GM21447 (cell line): Measurements from ENCODE around the gene TMEM81.

Experiments
- ATAC-seq: cut with Tn5 transposase; IDR thresholded peaks from one replicate; pipeline ENCODE4 v1.9.1; 2021; ENCODE audit not compliant: unreplicated experiment

The TMEM81 gene

DNA sequence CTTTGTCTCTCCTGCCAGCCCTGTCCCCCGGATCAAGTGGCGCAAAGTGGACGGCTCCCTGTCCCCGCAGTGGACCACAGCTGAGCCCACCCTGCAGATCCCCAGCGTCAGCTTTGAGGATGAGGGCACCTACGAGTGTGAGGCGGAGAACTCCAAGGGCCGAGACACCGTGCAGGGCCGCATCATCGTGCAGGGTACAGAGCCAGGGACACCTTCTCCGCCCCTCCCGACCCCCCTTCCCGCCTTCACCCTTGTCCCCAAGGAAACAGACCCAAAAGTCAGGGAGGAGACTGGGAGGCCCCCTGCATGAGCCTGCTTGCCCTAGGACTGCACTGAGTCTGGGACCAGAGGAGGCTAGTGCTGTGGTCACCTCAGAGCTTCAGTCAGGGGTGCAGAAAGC lies 23.0 kb downstream of the TMEM81 start:
- no peak for ATAC-seq

DNA sequence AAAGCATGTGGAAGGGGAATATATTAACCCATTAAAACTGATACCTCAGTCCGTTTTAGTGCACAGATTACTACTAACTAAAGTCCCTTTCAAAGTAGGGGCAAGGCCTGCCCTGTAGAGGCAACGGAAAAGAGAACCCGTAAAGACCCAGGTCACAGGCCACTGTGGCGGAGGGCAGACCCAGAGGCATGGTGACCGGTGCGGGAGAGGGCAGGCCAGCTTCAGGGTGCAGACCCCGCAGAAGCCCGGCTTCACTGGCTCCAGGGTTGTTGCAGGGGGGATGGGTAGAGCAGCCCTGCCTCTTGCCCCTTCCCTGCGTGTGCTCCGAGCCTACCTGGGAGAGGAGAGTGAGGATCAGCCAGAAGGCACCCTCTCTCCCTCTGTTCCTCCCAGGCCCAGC lies 23.5 kb downstream of the TMEM81 start:
- no peak for ATAC-seq

DNA sequence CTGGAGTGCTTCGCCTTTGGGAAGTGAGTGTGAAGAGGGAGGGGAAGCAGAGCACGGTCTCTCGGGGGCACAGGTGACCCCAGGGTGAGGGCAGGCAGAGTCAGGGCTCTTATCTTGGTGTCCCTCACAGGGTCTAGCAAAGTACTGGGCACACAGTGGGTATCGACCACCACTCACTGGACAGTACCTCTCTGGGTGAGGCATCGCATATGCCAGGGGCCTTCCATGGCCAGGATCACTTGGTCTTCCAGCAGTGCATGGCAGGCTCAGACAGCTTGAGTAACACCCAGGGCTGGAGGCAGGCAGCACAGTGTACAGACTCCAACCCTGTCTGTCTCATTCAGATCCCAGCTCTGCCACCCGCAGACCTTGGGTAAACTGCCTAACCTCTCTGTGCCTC lies 24.6 kb downstream of the TMEM81 start:
- ATAC-seq: no peak

- ATAC-seq: no peak
Observed at GRCh38 chr1:205058853-205059252, 25.4 kb downstream of the TMEM81 start.

- ATAC-seq: no peak
Observed at GRCh38 chr1:205057808-205058575, 26.3 kb downstream of the TMEM81 start.

DNA sequence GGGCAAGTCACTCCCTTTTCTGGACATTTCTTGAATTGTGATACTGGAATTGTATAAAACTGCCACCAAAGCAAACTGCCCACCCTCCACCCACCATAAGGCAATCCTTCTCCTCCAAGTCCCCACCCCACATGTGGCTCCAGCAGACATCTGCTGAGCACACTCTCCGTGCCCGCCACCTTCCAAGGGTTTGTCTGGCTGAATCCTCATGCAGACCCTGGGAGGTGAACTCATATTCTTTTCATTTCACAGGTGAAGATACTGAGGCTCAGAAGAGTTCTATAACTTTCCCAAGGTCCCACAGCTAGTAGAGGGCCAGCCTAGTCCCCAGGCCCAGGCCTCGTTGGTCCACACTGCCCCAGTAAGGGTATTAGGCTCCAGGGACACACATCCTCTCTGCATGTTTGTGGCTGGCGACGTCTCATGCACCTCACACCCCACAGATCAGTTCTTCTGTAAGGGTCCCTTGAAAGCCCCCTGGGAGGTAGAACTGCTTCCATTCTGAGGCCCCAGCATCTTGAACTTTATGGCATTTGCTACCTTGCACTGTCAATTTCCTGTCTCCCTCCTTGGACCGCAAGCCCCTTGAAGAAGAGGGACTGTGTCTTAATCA lies 27.2 kb downstream of the TMEM81 start:
- ATAC-seq: no peak

DNA sequence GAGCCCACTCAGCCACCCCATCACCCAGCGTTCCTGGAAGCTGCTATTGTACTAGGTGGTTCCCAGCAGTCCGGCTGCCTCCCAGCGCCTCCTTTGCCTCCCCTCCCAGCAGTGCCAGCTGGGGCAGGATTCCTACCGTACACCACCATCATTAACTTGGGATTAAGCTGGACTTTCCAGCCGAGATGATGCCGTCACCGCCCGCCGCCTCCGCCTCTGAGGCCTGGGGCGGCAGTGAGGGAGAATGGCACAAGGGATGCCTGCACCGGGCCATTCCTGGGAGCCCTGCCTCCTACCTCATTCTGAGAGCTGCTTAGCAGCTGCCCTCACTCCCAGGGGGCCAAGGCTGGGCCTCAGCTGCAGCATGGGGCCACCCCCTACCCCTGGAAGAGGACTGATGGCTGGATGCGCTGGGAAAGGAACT lies 28.1 kb downstream of the TMEM81 start:
- no peak for ATAC-seq

GRCh38 chr1:205054013-205054412 lies 30.2 kb downstream of the TMEM81 start:
- no peak for ATAC-seq

GRCh38 chr1:205053296-205053695 lies 31.0 kb downstream of the TMEM81 start:
- no peak for ATAC-seq

DNA sequence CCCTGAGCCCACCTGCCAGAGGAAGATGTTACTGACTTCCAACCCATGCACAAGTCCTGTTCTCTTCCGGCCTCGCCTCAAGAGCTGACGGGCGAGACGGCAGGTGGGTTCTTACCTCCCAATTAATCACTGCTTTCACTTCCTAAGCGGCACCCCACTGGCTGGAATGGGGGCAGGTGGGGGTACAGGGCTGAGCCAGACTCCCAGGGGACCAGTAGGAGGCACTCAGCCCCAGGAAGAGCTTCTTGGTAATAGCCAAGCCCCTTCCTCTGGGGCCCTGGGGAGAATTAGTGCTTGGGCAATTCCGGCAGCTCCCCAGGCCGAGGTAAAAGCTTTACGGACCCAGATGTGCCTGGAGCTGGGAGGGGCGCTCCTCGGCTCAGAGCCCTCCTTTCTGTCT lies 31.6 kb downstream of the TMEM81 start:
- no peak for ATAC-seq

- no peak for ATAC-seq
Observed at GRCh38 chr1:205049479-205049878, 34.8 kb downstream of the TMEM81 start.

GRCh38 chr1:205048382-205048781 lies 35.9 kb downstream of the TMEM81 start:
- ATAC-seq: no peak

GRCh38 chr1:205047764-205048231 lies 36.5 kb downstream of the TMEM81 start:
- no peak for ATAC-seq

DNA sequence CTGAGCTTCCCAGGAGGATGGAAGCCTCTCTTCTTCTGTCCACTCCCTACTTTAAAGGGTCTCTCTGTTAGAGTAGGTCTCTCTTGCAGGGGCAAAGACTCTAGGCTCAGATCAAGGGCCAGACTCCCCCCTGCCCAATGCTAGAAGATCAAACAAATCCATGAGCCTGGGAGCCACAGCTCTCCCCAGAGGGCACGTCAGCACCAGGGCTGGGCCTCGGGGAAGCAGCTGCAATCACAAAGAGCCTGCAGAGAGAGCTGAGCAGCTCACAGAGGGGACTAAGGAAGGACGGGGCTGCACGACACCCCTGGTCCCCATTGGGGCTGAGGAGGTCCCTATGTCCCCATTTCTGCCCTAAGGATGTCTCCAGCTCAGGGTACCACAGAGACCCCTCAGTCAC lies 37.4 kb downstream of the TMEM81 start:
- no peak for ATAC-seq

DNA sequence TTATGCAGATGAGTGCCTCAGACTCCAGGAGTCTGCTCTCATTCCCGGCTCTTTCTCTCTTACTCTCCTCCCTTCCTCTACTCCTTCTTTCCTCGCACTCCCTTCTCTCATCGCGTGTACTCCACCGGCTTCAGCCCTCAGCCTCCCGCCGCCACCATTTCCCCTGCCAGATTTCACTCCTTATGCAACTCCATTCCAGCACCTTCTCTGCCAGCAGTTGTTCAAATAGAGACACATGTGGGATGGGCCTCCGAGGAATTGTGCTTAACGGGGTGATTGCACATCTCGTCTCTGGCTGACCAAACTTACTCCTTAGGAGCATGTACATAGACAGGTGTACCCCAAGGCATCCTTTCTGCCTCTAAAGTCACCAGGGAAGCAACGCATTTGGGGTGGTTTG lies 39.1 kb downstream of the TMEM81 start:
- ATAC-seq: no peak

DNA sequence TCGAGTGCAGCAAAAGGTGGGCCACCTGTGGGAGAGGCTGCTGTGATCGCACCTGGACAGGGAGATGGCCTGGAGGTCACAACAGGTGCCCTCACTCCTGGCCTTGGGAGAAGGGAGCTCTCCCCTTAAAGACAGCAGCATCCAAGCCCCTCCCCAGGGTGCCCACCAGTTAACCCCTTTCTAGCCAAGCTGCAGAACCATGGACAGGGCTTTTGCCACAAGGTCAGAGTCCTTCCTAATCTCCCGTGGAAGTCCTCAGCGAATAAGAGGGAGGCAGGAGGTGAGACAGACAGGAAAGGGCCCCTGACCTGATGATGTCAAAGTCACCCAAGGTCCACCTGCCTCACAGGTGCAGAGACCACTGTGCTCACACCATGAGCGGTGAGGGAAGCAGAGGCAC lies 39.5 kb downstream of the TMEM81 start:
- no peak for ATAC-seq

GRCh38 chr1:205043866-205044265 lies 40.4 kb downstream of the TMEM81 start:
- ATAC-seq: no peak

DNA sequence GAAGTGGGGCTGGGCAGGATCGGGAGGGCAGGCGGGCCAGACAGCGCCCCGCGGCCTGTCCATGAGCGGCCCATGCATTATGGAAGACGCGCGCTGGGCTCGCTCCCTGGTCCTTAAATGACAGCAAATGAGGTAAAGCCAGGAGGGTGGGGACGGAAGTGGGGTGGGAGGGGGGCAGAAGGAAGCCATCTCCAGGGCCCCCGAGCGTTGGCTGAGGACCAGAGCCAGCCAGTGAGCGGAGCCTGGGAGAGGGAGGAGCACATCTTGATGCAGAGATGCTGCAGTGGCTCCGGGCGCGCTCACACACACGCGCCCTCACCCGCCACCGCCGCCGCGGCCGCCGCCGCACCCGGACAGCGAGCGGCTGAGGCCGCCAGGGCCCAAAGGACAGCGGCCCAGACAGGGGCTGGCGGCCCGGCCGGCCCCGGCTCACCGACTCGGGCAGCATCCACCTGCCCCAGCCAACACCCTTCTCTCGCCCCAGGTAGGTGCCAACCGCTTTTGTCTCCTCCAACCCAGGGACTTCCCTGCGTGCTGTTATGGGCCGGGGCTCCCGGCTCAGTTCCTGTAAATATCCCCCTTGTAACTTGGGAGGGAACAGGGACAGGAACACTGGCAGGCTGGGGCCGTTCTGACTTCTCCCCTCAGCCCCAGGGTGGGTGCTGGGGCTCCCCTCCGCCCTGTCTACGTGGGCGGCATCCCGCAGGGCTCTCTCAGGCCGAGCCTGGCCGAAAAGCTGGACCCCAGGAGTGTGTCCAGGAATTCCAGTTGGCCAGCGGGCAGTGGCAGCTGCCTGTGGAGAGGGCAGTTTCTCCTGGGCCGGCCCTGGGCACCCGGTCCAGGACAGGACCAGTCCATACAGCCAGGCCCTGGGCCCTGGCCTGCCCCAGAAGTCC lies 41.1 kb downstream of the TMEM81 start, which contains the start of gene CNTN2:
CNTN2 (plus strand) TSS at position 302 of the 896 bp plus-strand sequence. CDS start 9,974 bp downstream, outside the sequence.
- no peak for ATAC-seq

DNA sequence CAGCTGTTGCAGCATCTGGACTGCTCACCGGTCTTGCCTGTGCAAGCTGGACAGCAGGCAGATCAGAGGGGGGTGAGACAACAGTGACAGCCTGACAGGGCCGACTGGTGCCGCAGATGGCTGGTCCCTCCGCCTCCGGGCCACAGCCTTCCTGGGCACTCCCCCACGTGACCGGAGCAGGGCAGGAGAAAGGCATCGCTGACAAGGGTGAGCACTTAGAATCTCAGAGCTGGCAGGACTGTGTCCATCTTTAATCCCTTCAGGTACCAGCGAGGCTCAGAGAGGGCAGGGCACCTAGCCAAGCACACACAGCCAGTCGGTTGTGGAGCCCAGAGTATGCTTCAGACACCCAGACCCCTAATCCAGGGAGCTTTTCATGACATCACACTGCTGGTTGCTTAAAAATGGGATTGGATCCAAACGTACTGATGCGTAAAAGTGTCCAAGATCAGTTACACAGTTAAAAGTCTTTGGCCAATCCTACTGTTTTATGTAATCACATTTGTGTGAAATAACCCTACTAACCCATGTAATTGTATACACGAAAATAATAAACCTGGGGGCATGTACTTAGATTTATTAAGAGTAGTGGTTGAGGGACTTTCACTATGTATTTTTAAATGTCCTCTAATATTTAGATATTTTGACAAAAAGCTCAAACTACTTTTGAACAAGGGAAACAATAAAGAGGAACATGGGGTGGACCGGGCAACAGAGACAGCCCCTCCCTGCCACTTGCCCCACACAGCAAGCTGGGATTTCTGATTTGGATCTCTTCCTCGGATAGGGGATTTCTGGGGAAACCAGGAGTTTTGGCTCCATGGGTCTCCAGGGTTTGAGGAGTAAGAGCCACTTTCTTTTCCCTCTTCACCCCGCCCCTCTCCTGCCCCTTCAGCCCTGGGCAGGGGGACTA lies 42.0 kb downstream of the TMEM81 start:
- ATAC-seq: no peak

- no peak for ATAC-seq
Observed at GRCh38 chr1:205041001-205041715, 43.1 kb downstream of the TMEM81 start.
